HG03520 (cell line): ENCODE measurements around the gene CCDC158.
"Not testable (repeated sequence)": the region's sequence is repeated elsewhere in the genome, so short reads cannot be mapped to it uniquely, and the experiment has no call there.

Source experiments
- ATAC-seq: cut with Tn5 transposase; IDR thresholded peaks from one replicate; pipeline ENCODE4 v1.9.1; 2021; ENCODE audit warnings: mild to moderate bottlenecking, moderate library complexity; ENCODE audit not compliant: unreplicated experiment

The CCDC158 gene

GRCh38 chr4:76430519-76431388, 9.8 kb upstream of the CCDC158 start:
- ATAC-seq: no peak

GRCh38 chr4:76429636-76430035, 8.7 kb upstream of the CCDC158 start:
- no peak for ATAC-seq

GRCh38 chr4:76426272-76426671, 5.3 kb upstream of the CCDC158 start:
- no peak for ATAC-seq

- not testable (repeated sequence) for ATAC-seq
Observed at GRCh38 chr4:76423159-76423558, 2.2 kb upstream of the CCDC158 start.

- no peak for ATAC-seq
Observed at GRCh38 chr4:76420188-76420761, 666 bp downstream of the CCDC158 start.

GRCh38 chr4:76410636-76411035, 10.3 kb downstream of the CCDC158 start:
- no peak for ATAC-seq

GRCh38 chr4:76407440-76408119, 13.4 kb downstream of the CCDC158 start:
- ATAC-seq: no peak

GRCh38 chr4:76406081-76406480, 14.9 kb downstream of the CCDC158 start:
- ATAC-seq: no peak

GRCh38 chr4:76401654-76402053, 19.3 kb downstream of the CCDC158 start:
- ATAC-seq: no peak

GRCh38 chr4:76388160-76388908, 32.6 kb downstream of the CCDC158 start:
- no peak for ATAC-seq

GRCh38 chr4:76386566-76387305, 34.2 kb downstream of the CCDC158 start:
- no peak for ATAC-seq

GRCh38 chr4:76385974-76386373, 35.0 kb downstream of the CCDC158 start:
- no peak for ATAC-seq

- ATAC-seq: no peak
Observed at GRCh38 chr4:76384052-76384451, 36.9 kb downstream of the CCDC158 start.

- no peak for ATAC-seq
Observed at GRCh38 chr4:76383001-76383400, 37.9 kb downstream of the CCDC158 start.

GRCh38 chr4:76381986-76382385, 39.0 kb downstream of the CCDC158 start:
- no peak for ATAC-seq

GRCh38 chr4:76380561-76380960, 40.4 kb downstream of the CCDC158 start:
- no peak for ATAC-seq

GRCh38 chr4:76377911-76378310, 43.0 kb downstream of the CCDC158 start:
- no peak for ATAC-seq

GRCh38 chr4:76377481-76377901, 43.5 kb downstream of the CCDC158 start:
- no peak for ATAC-seq

- no peak for ATAC-seq
Observed at GRCh38 chr4:76376534-76376933, 44.4 kb downstream of the CCDC158 start.

GRCh38 chr4:76375703-76376102, 45.2 kb downstream of the CCDC158 start:
- ATAC-seq: no peak
